CD4-positive, alpha-beta T cell treated with Interleukin-6 for 4 hours (primary cell): ENCODE results near the gene SYF2.
"Not testable (repeated sequence)": the region's sequence is repeated elsewhere in the genome, so short reads cannot be mapped to it uniquely, and the experiment has no call there.

Experiments used
- DNase-seq: peaks from one replicate; pipeline ENCODE4 v3.0.0-alpha.2; 2020; ENCODE audit warnings: mixed read lengths

The SYF2 gene

DNA sequence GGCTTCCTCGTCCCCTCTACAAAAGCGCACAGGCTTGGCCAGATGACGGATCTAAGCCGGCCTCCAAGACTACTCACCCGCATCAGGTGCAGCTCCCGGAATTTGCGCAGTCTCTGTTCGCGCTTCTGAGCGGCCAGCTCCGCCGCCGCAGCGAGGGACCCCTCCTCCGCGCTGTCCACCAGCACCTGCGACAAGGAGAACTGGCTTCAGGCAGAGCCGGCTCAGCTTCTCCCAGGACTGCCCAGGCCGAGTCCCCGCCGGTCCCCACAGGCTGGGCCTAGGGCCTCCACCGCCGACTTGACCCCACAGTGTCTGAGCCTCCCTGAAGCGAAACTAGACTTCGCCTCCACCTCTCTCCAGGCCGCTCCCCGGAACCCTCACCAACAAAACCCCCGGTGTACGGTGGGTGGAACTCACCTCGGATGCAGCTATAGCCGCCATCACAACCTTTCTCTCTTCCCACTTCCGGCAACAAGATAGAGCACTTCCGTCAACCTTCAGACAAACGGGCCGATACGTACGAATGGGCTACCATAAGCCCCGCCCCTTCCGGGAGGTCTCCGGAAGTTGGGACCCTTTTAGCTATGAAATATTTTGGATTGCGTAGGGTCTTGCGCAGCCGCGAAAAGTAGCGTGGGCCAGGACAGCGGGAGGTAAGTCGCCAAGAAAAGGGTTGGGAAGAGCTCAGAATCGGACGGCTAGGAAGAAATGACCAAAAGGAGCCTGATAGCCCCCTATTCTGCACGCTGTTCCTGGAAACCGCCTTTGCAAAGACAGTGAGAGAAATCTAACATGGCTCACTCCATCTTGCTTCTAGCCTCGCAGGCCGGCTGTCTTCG, at the start of gene SYF2:
Gene SYF2, minus strand, starts transcription at position 476 of the 839 bp plus-strand sequence. Its CDS starts 35 bp downstream, at position 441.
- peak; percentile 91 for DNase-seq

DNA sequence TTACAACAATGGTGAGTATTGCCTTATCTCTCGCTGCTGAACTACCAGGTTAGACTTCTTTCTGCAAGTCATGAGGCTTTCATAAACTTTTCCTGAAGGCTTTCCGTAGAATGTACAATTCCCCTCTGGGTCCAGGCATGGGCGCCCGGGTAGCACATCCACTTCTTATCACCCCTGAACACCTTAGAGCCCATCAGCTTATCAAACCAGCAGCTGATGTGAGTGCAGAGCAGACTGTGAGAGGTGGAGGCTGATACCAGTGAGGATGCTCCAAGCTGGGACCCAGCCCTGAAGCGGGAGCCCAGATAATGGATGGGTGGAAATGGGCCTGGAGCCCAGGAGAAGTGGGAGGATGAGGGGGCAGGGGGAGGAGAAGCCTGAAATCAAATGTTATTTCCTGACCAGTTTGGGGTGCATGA, 47.4 kb upstream of the SYF2 start:
- DNase-seq: not testable (repeated sequence)

DNA sequence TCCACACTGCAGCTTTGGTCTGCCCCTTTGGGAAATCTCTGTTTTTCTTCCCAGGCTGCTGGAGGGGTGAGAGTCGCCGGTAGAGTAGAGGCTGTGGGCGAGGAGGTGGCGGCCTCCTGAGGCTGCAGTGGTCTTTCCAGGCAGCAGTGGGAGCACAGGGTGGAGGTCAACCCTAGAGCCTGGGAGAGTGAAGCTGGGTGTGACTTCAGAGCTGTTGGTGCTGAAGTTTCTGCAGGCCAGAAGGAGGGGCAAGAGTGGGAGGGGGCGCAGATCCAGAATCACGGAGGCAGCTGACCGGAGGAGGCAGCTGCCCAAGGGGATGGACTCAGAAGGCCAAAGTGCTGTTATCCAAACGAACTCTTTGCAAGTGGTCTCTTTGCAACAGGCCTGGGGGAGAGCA, 46.5 kb upstream of the SYF2 start:
- not testable (repeated sequence) for DNase-seq

DNA sequence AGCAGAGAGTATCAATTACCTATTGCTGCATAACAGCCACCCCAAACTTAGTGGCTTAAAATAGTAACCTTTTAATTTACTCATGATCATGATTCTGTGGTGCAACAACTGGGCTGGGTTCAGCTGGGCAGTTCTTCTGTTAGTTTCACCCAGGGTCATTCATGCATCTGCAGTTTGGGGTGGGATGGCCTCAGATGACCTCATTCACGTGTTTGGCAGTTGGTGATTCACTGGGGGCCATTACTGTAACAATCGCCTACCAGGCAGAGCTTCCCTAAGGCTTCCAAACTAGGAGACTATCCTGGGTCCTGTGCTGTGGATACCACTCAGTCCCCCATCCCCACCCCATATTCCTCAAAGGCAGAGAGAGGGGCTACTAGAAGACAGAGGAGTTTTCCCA, 46.1 kb upstream of the SYF2 start:
- not testable (repeated sequence) for DNase-seq

DNA sequence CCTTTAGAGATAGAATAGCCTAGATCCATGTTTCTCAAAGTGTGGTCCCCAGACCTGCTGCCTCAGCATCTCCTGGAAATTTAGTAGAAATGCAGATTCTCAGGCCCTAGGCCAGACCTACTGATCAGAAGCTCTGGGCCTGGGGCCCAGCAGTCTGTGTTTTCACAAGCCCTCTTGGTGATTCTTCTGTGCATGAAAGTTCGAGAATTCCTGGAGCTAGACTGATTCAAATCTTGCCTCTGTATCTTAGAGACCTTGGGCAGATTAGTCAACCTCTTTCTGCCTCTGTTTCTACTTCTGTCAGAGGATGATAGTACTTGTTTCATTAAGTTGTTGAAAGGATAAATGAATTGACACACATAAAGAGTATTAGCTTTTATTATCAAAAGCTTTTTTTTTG, 45.0 kb upstream of the SYF2 start:
- DNase-seq: not testable (repeated sequence)

- DNase-seq: not testable (repeated sequence)
Observed at GRCh38 chr1:25275648-25276047, 43.3 kb upstream of the SYF2 start.

- not testable (repeated sequence) for DNase-seq
Observed at GRCh38 chr1:25272238-25272637, 39.9 kb upstream of the SYF2 start, which contains the start of gene RHD. Gene RHD (plus strand): TSS chr1:25272509. CDS start chr1:25272548, 39 bp downstream.

DNA sequence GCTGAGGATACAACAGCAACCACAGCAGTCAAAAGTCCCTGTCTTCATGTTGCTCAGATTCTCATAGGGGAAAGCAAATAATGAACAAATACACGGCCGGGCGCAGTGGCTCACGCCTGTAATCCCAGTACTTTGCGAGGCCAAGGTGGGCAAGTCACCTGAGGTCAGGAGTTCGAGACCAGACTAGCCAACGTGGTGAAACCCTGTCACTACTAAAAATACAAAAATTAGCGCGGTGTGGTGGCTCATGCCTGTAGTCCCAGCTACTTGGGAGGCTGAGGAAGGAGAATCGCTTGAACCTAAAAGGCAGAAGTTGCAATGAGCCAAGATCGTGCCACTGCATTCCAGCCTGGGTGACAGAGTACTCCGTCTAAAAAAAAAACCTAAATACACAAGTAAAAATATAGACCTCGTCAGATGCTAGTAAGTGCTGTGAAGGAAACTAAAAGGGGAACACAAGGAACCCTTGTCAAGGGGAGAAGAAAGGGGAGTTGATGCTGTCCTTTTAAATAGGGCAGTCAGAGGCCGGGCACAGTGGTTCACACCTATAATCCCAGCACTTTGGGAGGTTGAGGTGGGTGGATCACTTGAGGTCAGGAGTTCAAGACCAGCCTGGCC, 36.0 kb upstream of the SYF2 start:
- not testable (repeated sequence) for DNase-seq

DNA sequence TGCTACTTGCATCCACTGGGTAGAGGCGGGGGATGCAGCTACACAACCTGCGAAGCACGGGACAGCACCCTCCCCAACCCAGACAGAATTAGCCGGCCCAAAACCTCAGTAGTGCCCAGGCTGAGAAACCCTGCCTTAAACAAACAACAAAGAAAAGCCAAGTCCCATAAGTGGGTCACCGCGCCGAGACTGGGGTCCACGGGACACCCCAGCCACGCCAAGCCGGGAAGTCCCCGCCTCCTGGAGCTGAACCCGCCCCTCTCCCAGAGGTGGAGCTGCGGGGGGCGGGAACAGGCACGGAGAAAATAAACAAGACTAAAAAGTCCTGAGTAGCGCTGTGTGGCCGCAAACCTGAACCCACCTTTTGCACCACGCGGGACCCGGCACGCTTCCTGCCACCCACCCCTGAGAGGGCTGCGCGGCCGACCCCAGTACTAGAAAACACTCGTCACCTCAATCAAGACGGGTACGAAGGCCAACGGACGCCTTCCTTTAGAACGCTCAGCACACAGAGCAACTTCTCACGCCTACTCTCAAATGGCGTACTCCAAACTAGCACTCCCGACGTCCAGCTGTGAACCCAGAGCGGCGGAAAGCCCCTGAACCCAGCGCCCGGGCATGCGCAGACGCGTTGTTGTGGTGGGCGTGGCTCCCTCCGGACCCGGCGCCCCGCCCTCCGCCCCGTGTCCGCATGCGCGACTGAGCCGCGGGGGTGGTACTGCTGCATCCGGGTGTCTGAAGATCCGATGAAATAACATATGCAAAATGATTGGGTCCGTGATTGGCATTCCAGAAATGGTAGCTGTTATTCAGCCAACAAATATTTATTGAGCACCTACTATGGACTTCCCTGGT, 35.2 kb upstream of the SYF2 start:
- not testable (repeated sequence) for DNase-seq

GRCh38 chr1:25266554-25267287, 34.4 kb upstream of the SYF2 start:
- DNase-seq: not testable (repeated sequence)

DNA sequence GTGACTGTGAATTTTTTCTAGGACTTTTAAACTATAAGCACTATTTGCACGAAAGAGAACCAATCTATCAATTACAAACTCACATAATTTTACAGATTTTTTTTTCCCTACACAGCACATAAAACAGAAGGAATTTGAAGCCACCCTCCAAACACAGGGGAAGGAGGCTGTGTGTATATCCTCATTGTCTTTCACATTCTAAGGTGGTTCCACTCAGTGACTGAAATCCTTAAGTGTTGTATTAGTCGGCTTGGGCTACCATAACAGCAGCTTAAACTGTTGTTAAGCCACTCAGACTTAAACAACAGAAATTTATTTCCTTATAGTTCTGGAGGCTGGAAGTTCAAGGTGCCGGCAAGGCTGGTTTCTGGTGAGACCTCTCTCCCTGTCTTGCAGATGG, 28.0 kb upstream of the SYF2 start:
- not testable (repeated sequence) for DNase-seq

DNA sequence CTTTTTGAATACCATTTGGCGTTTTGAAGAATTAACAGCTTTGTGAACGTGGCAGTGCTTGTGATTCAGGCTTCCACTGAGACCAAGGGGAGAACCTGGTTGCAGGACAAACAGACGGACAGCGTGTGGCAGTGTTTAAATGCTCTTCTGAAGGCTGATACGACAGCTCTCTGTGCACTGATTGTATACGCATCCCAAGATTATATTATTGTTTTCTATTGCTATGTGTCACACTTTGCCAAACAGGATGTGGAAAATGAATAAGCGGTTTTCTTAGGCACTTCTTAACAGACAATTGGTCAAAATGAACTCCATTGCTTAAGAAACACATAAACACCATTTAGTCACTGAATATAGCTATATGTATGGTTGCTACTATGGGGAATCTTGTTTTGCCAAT, 27.5 kb upstream of the SYF2 start:
- not testable (repeated sequence) for DNase-seq

DNA sequence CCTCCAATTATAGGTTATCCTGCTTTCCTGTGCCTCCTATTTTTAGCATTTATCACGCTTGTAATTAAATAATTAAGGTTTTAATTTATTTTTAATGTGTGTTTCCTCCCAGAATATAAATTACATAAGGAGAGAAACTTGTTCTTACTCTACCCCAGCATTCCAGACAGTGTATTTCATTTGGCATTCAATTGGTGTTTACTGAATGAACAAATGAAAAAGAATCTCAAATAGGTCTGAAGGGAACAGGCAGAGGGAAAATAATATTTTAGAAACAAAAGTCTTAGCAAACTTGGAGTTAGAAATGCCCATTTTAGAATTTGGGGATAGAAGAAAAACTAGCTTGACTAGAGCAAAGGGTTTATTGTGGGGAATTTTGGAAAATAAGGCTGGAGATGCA, 24.9 kb upstream of the SYF2 start:
- no peak for DNase-seq

GRCh38 chr1:25256578-25256965, 24.3 kb upstream of the SYF2 start:
- no peak for DNase-seq

GRCh38 chr1:25255706-25256577, 23.6 kb upstream of the SYF2 start:
- no peak for DNase-seq

GRCh38 chr1:25253911-25254310, 21.6 kb upstream of the SYF2 start:
- DNase-seq: no peak

DNA sequence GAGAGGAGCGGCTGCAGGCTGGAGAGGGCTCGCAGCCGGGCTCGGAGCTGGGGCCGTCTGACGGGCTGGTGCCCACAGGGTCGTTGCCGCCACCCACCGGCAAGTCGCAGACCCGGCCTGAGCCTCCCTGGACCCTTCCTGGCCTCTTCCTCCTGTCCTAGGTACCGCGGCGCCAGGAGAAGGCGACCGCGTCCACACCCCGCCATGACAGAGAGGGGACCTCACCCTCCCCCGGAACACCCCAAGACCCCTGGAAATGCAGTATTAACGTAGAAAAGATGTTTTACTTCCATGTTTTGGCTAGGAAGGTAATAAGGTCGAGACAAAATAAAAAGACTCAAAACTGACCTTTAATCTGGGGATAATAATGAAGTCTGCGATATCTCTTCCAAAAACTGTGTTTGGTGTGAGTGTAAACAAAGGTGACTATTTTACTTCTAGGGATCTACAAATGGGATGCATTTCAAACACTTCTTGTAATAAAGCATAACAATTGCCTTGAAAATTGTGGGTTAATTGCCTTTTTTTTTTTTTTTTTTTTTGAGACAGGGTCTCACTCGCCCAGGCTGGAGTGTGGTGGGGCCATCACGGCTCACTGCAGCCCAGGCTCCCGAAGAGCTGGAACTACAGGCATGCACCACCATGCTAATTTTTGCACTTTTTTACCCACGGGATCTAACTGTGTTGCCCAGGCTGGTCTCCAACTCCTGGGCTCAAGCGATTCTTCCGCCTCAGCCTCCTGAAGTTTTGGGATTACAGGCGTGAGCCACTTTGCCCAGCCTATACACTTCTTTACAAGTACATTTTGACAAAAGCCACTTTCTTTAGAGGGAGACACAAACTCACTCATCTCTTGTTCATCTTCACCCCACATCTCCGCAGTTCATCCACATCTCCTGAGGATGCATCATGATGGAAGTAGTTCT, 15.8 kb upstream of the SYF2 start:
- no peak for DNase-seq

- DNase-seq: peak; percentile 100
Observed at GRCh38 chr1:25247024-25247828, 14.9 kb upstream of the SYF2 start, which contains the start of gene RSRP1. Gene RSRP1 (minus strand): TSS chr1:25247454. CDS start chr1:25246963, 491 bp downstream.

GRCh38 chr1:25246600-25247023, 14.3 kb upstream of the SYF2 start:
- DNase-seq: peak; percentile 31
